HepG2 (cell line): ENCODE measurements around the gene HAGHL. TPM values are rescaled to one million over a fixed set of nuclear protein-coding genes. Genes with fewer than 3 reads are reported as not detected.

Experiments
- ZNF24 ChIP-seq: fragments of 450-650 bp; IDR thresholded peaks from 2 replicates; pipeline ENCODE4 v1.6.1; 2017; ENCODE audit warnings: antibody characterized with exemption, mild to moderate bottlenecking
- ZNF550 ChIP-seq: sonication (generic); formaldehyde crosslinking; IDR thresholded peaks from 2 replicates; pipeline ENCODE4 v1.4.0; 2020; ENCODE audit warnings: mild to moderate bottlenecking, missing genetic modification reagents, borderline replicate concordance
- polyA plus RNA-seq, 8 experiments: library from polyadenylated mRNA; depleted of rRNA in 3 of 8; stranded (reverse) in 7 of 8; unstranded in 1 of 8; fragments of >200 nt; fragmentation: Illumina TruSeq in 4 of 8; extraction: Trizol in 4 of 8; gene quantifications; 2 replicates each; pipeline versions ENCODE4 v1.2.1 to v1.2.3, GENCODE V29; 2011 to 2016; ENCODE audit warnings: low read depth in 4 of 8, missing spikeins in 1 of 8, mixed read lengths in 1 of 8; ENCODE audit not compliant: insufficient read depth in 1 of 8
- total RNA-seq, 5 experiments: library from RNA; depleted of rRNA; stranded (reverse); fragments of >200 nt; fragmentation: Illumina TruSeq; extraction: Trizol; gene quantifications; 2 replicates each; pipeline ENCODE4 v1.2.3, GENCODE V29; 2016; ENCODE audit warnings: low read depth in 1 of 5
- TF ChIP-seq, protein P1 (sequence below): sonication (generic); formaldehyde crosslinking; IDR thresholded peaks from 2 replicates; pipeline ENCODE4 v1.5.0; 2020; ENCODE audit warnings: mild to moderate bottlenecking, missing genetic modification reagents, borderline replicate concordance

Gene HAGHL
- total and polyA plus RNA-seq, 2 of the 13 experiments (the other 11 are each of a cell fraction or from before 2014, with no cell fraction given), result 3.4 to 8.4 TPM

DNA sequence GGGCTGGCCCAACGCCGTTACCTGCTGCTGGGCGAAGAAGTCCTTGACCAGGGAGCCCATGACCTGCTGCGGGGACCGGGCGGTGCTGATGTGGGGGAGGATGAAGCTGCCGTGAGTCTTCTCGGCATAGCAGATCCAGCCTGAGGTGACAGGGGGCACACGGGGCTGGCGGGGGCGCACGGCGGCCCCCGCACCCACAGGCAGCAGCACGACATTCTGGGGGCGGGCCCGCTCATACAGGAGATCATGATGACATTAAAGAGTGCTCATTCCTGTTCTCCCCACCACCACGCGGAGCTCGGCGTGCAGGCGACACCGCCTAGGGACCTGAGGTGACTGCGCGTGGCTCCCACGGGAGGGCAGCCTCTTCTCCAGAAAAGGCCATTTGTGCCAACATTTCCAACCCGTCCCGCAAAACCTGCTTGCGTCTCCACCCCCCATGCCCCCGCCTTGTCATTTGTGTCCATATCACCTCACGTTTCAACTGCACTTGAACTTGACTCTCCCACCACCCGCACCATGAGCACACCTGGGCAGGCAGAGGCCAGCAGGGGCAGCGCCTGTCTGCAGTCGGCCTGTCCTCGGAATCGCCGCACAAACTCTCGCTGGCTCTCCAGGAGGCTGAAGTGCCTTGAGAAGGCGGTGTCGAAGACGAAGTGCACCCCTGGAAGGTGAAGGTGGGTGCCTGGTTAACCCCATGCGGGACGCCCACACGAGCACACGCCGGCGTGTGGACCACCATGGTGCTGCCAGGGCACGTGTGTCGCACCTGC, 7.5 kb downstream of the HAGHL start (continued):
- TF ChIP-seq, protein P1, sequence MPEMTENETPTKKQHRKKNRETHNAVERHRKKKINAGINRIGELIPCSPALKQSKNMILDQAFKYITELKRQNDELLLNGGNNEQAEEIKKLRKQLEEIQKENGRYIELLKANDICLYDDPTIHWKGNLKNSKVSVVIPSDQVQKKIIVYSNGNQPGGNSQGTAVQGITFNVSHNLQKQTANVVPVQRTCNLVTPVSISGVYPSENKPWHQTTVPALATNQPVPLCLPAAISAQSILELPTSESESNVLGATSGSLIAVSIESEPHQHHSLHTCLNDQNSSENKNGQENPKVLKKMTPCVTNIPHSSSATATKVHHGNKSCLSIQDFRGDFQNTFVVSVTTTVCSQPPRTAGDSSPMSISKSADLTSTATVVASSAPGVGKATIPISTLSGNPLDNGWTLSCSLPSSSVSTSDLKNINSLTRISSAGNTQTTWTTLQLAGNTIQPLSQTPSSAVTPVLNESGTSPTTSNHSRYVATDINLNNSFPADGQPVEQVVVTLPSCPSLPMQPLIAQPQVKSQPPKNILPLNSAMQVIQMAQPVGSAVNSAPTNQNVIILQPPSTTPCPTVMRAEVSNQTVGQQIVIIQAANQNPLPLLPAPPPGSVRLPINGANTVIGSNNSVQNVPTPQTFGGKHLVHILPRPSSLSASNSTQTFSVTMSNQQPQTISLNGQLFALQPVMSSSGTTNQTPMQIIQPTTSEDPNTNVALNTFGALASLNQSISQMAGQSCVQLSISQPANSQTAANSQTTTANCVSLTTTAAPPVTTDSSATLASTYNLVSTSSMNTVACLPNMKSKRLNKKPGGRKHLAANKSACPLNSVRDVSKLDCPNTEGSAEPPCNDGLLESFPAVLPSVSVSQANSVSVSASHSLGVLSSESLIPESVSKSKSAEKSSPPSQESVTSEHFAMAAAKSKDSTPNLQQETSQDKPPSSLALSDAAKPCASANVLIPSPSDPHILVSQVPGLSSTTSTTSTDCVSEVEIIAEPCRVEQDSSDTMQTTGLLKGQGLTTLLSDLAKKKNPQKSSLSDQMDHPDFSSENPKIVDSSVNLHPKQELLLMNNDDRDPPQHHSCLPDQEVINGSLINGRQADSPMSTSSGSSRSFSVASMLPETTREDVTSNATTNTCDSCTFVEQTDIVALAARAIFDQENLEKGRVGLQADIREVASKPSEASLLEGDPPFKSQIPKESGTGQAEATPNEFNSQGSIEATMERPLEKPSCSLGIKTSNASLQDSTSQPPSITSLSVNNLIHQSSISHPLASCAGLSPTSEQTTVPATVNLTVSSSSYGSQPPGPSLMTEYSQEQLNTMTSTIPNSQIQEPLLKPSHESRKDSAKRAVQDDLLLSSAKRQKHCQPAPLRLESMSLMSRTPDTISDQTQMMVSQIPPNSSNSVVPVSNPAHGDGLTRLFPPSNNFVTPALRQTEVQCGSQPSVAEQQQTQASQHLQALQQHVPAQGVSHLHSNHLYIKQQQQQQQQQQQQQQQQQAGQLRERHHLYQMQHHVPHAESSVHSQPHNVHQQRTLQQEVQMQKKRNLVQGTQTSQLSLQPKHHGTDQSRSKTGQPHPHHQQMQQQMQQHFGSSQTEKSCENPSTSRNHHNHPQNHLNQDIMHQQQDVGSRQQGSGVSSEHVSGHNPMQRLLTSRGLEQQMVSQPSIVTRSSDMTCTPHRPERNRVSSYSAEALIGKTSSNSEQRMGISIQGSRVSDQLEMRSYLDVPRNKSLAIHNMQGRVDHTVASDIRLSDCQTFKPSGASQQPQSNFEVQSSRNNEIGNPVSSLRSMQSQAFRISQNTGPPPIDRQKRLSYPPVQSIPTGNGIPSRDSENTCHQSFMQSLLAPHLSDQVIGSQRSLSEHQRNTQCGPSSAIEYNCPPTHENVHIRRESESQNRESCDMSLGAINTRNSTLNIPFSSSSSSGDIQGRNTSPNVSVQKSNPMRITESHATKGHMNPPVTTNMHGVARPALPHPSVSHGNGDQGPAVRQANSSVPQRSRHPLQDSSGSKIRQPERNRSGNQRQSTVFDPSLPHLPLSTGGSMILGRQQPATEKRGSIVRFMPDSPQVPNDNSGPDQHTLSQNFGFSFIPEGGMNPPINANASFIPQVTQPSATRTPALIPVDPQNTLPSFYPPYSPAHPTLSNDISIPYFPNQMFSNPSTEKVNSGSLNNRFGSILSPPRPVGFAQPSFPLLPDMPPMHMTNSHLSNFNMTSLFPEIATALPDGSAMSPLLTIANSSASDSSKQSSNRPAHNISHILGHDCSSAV (CRISPR knock-in tag), result no peak
- TF ChIP-seq ZNF550, result no peak
- no peak for TF ChIP-seq ZNF24
